WTC11 (cell line): ENCODE measurements around the gene PHRF1.

ENCODE experiments used
- CBFB ChIP-seq: sonication (generic); formaldehyde crosslinking; IDR thresholded peaks from 2 replicates; pipeline ENCODE4 v1.8.1; 2022; ENCODE audit warnings: mild to moderate bottlenecking, low read depth, missing genetic modification reagents
- GABPB1 ChIP-seq: sonication (generic); formaldehyde crosslinking; IDR thresholded peaks from 2 replicates; pipeline ENCODE4 v1.8.1; 2023; ENCODE audit warnings: mild to moderate bottlenecking, missing genetic modification reagents
- NR3C1 ChIP-seq: sonication (generic); formaldehyde crosslinking; conservative IDR thresholded peaks from 2 replicates; pipeline ENCODE4 v1.8.1; 2023; ENCODE audit warnings: low read depth, mild to moderate bottlenecking, missing genetic modification reagents
- TF ChIP-seq, protein P1 (sequence below): sonication (generic); formaldehyde crosslinking; IDR thresholded peaks from 2 replicates; pipeline ENCODE4 v1.8.1; 2022; ENCODE audit warnings: missing genetic modification reagents, borderline replicate concordance
- TF ChIP-seq, protein P2 (sequence below): sonication (generic); formaldehyde crosslinking; conservative IDR thresholded peaks from 2 replicates; pipeline ENCODE4 v1.8.1; 2023; ENCODE audit warnings: mild to moderate bottlenecking, low read depth, missing genetic modification reagents, moderate library complexity
- TF ChIP-seq, protein P3 (sequence below): sonication (generic); formaldehyde crosslinking; IDR thresholded peaks from 2 replicates; pipeline ENCODE4 v1.8.1; 2023; ENCODE audit warnings: mild to moderate bottlenecking, moderate library complexity, missing genetic modification reagents

DNA sequence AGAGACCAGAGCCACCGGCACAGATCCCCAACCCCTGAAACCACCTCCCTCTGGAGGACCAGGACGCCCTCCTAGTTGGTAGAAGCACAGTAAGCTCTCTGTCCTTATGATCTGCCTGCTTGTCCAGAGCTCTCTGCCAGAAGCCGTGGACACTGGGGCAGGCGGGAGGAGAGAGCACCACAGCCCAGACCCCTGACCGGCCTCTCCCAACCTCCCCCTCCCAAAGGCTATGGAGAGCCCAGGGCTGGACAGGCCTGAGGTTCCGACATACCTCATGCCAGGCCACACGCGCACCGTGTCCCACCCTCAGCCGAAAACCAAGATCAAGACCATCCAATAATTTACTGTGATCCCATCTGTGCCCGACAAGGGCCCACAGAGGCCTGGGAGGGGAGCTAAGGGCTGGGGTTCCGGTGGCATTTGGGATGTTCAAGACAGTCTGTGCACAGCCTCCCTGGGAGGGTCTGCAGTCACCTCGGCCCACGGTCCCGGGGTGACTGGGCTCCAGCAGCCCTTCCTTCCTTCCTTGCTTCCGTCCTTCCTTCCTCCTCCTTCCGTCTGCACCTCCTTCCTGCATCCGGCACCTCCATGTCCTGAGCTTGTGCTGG is 44.2 kb upstream of the PHRF1 start:
- TF ChIP-seq GABPB1 = no peak
- no peak for TF ChIP-seq NR3C1 (CRISPR knock-in tag)
- TF ChIP-seq CBFB (CRISPR knock-in tag) = no peak
- TF ChIP-seq, protein P1, sequence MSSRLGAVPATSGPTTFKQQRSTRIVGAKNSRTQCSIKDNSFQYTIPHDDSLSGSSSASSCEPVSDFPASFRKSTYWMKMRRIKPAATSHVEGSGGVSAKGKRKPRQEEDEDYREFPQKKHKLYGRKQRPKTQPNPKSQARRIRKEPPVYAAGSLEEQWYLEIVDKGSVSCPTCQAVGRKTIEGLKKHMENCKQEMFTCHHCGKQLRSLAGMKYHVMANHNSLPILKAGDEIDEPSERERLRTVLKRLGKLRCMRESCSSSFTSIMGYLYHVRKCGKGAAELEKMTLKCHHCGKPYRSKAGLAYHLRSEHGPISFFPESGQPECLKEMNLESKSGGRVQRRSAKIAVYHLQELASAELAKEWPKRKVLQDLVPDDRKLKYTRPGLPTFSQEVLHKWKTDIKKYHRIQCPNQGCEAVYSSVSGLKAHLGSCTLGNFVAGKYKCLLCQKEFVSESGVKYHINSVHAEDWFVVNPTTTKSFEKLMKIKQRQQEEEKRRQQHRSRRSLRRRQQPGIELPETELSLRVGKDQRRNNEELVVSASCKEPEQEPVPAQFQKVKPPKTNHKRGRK = no peak
- TF ChIP-seq, protein P2, sequence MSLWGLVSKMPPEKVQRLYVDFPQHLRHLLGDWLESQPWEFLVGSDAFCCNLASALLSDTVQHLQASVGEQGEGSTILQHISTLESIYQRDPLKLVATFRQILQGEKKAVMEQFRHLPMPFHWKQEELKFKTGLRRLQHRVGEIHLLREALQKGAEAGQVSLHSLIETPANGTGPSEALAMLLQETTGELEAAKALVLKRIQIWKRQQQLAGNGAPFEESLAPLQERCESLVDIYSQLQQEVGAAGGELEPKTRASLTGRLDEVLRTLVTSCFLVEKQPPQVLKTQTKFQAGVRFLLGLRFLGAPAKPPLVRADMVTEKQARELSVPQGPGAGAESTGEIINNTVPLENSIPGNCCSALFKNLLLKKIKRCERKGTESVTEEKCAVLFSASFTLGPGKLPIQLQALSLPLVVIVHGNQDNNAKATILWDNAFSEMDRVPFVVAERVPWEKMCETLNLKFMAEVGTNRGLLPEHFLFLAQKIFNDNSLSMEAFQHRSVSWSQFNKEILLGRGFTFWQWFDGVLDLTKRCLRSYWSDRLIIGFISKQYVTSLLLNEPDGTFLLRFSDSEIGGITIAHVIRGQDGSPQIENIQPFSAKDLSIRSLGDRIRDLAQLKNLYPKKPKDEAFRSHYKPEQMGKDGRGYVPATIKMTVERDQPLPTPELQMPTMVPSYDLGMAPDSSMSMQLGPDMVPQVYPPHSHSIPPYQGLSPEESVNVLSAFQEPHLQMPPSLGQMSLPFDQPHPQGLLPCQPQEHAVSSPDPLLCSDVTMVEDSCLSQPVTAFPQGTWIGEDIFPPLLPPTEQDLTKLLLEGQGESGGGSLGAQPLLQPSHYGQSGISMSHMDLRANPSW (CRISPR knock-in tag) = no peak
- TF ChIP-seq, protein P3, sequence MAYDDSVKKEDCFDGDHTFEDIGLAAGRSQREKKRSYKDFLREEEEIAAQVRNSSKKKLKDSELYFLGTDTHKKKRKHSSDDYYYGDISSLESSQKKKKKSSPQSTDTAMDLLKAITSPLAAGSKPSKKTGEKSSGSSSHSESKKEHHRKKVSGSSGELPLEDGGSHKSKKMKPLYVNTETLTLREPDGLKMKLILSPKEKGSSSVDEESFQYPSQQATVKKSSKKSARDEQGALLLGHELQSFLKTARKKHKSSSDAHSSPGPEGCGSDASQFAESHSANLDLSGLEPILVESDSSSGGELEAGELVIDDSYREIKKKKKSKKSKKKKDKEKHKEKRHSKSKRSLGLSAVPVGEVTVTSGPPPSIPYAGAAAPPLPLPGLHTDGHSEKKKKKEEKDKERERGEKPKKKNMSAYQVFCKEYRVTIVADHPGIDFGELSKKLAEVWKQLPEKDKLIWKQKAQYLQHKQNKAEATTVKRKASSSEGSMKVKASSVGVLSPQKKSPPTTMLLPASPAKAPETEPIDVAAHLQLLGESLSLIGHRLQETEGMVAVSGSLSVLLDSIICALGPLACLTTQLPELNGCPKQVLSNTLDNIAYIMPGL (CRISPR knock-in tag) = no peak
